CD4-positive, alpha-beta T cell treated with Interleukin-17A for 4 hours (primary cell): ENCODE results near the gene ARSB.
A peak's percentile ranks its signal among the peaks of the same experiment; 100 is the strongest.

Experiments
- DNase-seq: peaks from one replicate; pipeline ENCODE4 v3.0.0-alpha.2; 2020; ENCODE audit warnings: mixed read lengths

Gene ARSB

GRCh38 chr5:78985116-78985724 lies at the start of gene ARSB:
Gene ARSB (minus strand): TSS chr5:78985310. CDS start chr5:78985248, 62 bp downstream.
- DNase-seq = peak; percentile 67

DNA sequence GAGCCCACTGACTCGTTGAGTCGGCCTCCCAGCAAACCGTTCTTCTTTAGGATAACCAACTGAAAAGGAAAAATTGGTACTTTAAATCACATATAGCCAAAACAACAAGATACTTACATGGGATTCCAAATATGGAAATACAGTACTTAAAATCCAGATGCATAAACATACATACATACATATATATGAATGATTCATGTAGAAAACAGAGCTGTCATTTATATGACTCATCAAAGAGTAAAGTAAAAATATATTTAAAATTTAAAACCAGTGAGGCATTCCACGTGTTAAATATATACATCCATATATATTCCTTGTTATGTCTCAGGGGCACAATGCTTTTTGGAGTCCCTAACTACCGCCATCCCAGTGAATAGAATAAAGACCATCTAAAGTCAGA lies 47.7 kb upstream of the ARSB start:
- DNase-seq = no peak

DNA sequence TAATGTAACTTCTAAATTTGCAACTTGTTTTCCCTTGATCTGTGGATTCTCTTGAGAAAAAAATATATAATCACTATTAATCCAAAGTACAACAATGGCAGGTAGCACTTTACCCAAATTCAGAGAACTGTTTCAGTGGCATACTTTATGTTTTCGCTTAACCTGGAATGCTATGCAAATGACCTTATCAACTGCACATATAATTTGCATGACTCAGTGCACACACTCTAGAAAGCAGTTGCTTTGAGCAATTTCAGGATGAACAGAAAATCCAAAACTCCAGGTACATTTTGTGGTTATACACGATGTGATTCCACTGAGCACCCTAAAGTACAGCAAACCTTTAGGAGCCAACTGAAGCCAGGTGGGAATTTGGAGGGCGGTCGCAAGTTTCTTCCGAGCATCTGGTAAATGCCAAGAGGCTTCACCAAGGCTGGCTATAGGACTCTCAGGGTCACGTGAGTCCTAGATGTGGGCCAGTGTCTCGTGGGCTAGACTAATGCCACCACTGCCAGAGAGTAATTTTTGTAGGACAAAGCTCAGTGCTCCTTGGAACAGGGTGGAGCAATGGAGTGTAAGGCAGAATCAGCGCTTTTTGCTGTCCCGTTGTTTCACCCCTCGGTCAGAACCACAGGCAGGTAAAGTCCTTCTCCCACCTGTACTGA lies 47.1 kb upstream of the ARSB start:
- DNase-seq = no peak

- DNase-seq = no peak
Observed at GRCh38 chr5:79031485-79031867, 46.4 kb upstream of the ARSB start.

- DNase-seq = no peak
Observed at GRCh38 chr5:79030663-79031484, 45.8 kb upstream of the ARSB start.

GRCh38 chr5:79025054-79025472 lies 40.0 kb upstream of the ARSB start:
- DNase-seq = peak; percentile 63

- DNase-seq = no peak
Observed at GRCh38 chr5:79023947-79024346, 38.8 kb upstream of the ARSB start.

DNA sequence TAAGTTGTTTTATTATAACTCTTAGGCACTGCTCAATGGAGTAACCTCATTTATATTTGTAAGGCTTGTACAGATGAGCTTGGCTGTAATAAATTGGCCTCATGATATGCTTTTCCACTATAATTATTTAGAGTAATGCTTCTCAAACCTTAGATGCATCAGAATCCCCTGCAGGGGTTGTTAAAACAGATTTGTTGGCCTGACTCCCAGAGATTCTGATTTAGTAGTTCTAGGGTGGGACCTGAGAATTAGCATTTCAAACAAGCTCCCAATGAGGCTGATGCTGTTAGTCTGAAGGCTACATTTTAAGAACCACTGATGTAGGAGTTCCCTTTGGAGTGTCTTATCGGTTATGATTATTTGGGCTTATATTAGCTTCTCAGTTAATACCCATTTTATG lies 38.2 kb upstream of the ARSB start:
- DNase-seq = no peak

GRCh38 chr5:79022771-79023170 lies 37.7 kb upstream of the ARSB start:
- DNase-seq = no peak

- DNase-seq = no peak
Observed at GRCh38 chr5:79021753-79022152, 36.6 kb upstream of the ARSB start.

DNA sequence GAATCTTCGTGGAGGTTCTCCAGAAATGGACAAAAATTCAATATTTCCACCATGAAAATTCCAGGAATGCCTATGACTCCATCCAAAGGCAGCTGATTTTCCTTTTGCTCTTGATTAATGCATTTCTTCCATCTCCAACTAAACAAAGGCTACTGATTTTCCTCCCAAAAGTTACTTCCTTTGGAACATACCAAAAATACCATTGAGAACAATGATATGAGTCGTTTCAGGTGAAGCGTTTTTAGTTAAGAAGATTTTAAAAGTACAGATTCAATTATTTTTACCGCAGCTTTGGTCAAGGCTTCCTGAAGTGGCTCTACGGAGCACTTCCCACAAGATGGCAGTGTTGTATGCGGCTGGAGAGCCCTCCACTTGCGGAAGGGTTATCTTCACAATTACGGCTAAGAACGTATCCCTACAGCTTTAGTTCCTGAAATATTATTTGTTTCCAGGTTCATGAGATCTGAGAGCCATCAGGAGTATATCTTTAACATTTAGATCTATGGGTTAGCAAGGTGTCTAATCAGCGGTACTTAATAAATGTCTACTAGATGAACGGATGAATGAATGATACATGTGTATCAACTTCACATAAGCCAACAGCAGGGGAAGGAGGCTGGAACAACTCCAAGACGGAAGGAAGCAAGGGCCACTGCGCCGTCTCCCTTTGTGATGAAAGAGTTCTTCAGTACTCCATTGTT lies 35.9 kb upstream of the ARSB start:
- DNase-seq = peak; percentile 37

DNA sequence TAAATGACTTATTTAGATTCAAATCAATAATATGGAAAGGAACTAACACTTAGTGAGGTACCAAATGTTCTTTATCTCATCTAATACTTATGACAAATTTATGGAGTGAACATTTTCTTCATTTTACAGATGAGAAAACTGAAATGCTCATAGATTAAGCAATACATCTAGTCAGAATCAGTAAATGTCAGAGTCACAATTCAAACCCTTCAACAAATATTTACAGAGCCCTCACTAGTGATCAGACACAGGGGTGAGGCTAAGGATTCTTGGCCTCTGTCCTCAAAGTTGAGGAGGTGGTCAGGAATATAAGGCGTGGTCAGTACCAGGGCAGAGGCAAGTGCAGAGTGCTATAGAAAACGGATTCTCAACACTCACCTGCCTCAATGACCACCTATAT lies 29.5 kb upstream of the ARSB start:
- DNase-seq = no peak

- DNase-seq = no peak
Observed at GRCh38 chr5:79011869-79012268, 26.8 kb upstream of the ARSB start.

GRCh38 chr5:79011219-79011836 lies 26.2 kb upstream of the ARSB start:
- no peak for DNase-seq

- DNase-seq = no peak
Observed at GRCh38 chr5:79008362-79008761, 23.3 kb upstream of the ARSB start.

- DNase-seq = no peak
Observed at GRCh38 chr5:79007872-79008271, 22.8 kb upstream of the ARSB start.

DNA sequence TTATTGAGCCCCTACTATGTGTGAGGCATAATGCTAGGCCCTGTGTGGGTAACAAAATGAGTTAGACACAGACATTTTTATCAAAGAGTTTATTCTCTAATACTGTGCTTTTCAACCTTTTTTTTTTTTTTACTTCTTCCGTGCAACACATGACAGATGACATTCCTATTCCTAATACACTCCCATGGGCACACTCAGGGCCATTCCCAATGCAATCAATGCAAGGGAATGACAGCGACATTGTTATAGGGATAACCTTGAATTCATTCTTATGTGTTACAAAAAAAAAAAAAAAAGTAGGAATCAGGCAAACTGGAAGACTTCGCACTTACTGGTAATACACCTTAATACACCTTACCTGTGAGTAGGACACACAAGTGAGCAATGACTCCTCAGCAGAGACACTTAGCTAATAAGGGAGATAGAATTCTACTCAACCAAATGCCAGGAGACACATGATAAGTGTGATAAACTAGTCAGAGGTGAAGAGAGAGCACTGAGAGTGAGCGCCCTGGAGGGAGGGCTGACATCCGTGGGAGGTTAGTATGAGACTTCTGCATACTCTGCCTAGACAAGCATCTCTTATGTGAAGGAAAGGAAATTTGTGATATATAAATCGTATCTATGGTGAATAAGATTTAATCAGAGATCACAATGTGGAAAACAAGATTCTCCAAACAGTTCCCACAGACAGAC lies 21.0 kb upstream of the ARSB start:
- DNase-seq = no peak

DNA sequence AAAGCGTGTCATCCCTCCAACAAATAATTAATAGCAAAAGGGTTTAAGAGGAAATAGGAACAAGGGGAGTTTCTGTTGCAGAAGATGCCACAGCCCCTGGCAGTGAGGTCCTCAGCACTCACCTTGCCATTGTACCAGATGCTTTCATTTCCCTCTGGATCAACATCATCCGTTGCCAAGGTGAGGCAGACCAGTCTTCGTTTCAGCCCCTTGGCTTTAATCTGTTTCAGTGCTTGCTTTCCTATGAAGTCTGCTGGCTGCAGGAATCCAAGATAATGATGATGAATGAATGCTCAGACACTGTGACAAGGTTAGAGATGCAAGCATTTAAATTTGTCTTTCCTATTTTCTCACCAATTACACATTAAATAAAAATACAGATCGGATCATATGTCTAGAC lies 20.0 kb upstream of the ARSB start:
- no peak for DNase-seq

- no peak for DNase-seq
Observed at GRCh38 chr5:79002374-79002773, 17.3 kb upstream of the ARSB start.

DNA sequence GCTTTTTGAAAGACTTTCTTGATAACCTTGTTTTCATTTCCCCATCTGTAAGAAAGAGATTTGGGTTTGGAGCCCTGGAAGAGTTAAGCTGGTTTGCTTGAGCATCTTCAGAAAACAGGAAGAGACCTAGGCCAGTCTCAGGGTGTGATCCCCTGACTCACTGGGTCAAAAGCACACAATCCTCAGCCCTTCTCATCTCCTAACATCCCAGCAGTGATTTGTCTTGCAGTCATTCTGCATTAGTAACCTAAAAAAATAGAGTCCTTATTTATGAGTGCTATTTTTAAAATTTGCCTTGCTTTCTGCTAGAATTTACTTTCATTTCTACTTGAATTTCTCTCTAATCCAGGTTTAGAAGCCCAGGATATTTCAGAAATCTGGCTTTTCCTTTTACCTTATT lies 16.4 kb upstream of the ARSB start:
- DNase-seq = no peak

DNA sequence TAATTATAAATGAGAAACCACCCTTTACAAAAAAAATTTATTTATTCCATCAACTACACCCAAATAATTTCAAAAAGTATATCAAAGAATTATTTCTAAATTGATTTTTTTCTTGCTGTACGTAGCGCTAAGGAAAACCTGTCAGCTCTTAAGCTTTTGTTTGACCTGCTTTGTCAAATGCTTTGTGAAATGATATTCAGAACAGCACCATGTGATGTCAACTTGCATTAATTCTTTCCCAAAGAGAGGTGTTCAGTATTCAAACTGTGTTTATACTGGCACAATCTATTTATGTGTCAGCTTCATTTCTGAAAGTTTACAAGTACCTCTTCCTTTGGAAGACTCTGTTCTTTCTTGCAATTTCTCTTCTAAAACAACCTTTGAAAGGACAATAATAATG lies 12.0 kb upstream of the ARSB start:
- no peak for DNase-seq

DNA sequence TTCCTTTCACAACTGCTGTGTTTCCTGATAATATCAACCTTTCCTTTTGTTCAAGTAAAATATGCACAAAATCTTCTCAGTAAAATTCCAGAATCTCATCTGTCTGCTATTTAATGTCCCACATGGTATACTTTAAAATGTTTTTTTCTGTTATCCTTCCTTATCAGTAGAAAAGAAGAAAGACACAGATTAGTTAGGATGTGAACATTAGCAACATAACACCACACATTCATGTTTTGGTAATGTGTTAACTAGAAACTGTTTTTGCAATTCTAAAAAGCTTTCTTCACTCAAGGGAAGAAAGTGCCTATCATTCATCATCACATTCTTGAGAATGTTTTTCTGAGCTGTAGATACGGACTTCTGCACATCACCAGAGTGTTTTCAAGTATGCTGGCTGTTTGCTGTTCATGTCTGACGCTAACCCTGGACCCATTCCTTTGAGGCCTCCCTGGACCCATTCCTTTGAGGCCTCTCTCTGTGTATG lies 10.5 kb upstream of the ARSB start:
- no peak for DNase-seq
